NCI-H510A (cell line): Measurements from ENCODE around the gene TUB.

Experiments used
- DNase-seq: peaks from one replicate; lab custom pipeline; 2025; lab: John Stamatoyannopoulos, UW

TUB gene

DNA sequence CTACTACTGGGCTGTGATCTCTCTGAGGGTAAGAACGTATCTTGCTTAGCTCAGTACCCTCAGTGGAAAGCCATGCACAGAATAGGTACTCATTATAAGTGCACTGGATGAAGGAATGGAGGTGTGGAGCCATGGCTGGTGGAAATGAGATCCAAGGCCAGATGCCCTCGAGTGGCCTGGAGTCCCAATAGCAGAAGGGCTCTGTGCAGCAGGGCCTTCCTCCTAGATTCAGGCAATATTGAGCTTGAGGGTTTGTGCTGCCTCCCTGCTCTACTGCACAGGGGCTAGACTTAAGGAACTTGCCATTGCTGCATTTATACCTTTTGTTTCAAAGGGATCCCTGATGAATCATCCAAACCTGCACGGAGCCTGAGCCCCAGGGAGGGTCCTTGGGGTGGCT lies 33.6 kb upstream of the TUB start:
- DNase-seq = no peak

- DNase-seq = no peak
Observed at GRCh38 chr11:8049084-8049483, 31.9 kb upstream of the TUB start.

- DNase-seq = no peak
Observed at GRCh38 chr11:8055091-8055835, 25.7 kb upstream of the TUB start.

DNA sequence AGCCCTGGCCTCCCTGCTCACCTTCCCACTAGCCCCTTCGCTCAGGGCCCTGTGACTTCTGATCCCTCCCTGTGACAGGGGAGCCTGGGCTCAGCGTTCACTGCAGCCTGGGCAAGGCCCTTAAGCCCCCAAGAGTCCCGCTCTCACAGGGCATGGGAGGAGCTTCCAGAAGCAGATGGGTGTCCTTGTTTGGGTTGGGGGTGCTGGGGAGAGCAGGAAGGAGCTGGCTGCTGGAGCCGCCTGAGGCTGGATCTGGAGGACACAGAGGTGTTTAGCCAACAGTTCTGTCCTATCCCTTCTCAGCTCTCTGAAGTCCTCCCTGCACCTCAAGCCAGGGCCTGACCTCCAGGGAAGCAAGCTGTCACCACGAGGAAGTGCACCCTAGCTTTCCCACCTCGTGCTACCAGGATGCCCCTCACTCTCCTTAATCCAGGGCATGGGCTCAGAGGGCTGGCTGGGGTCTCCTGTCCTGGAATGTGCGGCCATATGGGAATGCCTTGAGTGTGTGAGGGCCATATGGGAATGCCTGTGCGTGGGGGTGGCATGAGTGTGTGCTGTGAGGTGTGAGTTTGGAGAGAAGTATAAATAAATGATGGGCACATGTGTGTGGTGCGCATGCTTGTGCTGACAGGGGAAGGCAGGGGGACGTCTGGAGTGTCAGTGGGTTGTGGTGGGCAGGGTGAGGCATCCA lies 25.0 kb upstream of the TUB start:
- no peak for DNase-seq

GRCh38 chr11:8056810-8057463 lies 24.1 kb upstream of the TUB start:
- no peak for DNase-seq

DNA sequence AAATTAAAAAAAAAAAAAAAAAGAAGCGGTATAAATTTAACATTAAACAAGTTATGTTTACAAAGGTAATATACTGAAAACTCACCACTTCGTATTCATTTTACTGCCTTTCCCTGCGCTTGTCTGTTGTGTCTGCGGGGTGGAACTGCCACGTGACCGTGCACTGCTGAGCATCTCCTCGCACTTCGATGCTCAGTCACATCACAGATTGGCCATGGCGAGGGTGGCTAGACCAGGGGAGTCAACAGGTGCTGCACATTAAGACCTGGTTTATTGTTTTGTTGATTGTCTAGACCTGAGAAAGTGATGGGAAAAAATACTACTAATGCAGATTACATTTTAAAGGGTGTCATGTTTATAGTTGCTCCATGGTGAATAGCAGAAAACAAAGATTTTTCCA lies 22.8 kb upstream of the TUB start:
- DNase-seq = no peak

- no peak for DNase-seq
Observed at GRCh38 chr11:8059030-8059429, 22.0 kb upstream of the TUB start.

GRCh38 chr11:8059571-8060011 lies 21.4 kb upstream of the TUB start:
- DNase-seq = no peak

DNA sequence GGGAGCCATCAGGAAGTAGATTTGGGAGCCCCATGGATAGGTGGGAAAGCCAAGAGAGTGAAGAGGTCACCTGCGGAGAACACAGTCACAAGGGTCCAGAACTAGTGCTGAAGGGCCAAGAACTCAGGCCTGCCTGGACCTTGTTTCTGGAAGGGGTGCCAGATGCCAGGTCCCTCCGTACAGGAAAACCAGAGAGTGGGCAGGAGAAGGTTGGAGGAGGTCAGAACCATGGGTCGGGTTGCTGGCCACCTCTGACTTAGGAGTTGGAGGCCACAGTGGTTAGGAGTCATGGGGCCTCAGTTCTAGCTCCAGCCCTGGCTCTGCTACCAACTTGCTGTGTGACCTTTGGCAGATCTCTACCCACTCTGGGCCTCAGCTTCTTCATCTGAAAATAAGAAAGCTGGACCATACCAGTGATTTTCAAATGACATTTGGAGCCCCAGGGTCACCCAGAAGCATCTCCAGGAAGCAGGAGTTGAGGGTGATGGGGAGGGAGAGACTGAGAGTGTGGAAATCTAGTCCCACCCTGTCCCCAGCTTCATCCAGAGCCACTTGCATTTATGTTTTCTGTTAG lies 20.8 kb upstream of the TUB start:
- DNase-seq = no peak

GRCh38 chr11:8060801-8061554 lies 20.0 kb upstream of the TUB start:
- no peak for DNase-seq

GRCh38 chr11:8061555-8062428 lies 19.2 kb upstream of the TUB start:
- no peak for DNase-seq

GRCh38 chr11:8062781-8063257 lies 18.2 kb upstream of the TUB start:
- DNase-seq = no peak

GRCh38 chr11:8063324-8063723 lies 17.7 kb upstream of the TUB start:
- no peak for DNase-seq

- DNase-seq = no peak
Observed at GRCh38 chr11:8065031-8065430, 16.0 kb upstream of the TUB start.

DNA sequence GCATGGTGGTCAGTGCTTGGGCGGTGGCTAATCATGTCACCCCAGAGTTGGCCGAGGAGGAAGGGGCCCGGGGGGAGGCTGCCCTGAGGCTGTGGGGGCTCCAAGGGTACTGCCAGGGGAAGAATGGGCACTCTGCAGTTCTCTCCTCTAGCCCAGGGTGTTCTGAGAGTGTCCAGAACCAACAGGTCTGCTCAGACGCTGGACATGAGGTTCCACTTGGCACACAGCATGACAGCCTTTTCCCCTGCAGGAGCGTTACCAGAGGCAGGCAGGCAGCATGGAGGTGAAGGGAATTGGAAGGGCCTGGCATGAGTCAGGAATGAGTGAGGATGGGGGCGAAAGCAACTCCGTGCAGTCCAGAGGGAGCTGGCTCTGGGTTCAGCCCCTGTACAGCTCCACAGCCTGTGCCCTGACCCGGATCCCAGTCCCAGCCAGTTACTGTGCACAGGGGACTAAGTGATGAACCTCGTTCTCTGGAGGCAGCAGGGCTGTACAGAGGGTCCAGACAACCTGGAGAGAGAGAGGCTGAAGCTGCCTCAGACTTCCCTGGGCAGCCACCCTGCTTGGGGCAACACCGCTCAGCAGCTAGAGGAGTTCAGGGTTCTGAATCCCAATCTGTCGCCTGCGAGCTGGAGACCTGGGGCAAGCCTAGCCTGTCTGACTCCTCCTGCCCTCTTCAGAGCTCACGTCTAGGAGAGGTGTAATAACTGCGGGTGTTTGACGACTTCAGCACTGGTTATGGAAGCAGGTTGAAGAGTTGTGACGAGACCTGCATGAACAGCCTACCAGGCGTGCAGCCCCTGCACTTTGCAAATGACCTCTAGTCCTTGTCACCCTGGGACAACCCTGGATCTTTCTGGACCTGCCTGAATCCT lies 14.7 kb upstream of the TUB start:
- DNase-seq = no peak

- no peak for DNase-seq
Observed at GRCh38 chr11:8066911-8067455, 14.0 kb upstream of the TUB start.

GRCh38 chr11:8067567-8067928 lies 13.5 kb upstream of the TUB start:
- no peak for DNase-seq

DNA sequence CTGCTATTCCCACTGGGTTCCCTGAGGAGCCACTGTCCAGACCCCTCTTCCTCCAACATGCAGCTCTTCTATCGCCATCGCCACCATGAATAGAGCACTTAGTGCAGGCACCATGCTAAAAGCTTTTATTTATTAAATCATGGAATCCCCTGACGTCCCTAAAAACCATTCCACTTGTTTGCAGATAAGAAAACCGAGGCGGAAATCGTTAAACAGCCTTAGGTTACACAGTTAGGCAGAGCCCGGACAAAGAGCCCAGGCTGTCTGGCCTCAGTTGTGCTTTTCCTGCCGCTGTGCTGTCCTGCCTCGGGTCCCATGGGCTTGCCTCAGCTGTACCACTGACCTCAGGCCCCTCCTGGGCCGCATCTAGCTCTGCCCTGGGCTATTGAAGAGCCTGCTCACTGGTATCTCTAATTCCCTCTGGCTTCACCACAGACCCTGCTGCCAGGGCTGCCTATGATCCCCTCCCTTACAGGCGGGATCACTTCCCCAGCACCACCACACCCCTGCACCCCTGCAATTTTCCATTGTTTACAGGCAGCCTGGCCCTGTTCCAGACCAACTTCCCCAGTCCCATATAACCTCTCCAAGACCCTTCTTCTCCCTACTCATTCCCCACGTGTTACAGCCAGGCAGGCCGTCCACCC lies 13.0 kb upstream of the TUB start:
- DNase-seq = no peak

DNA sequence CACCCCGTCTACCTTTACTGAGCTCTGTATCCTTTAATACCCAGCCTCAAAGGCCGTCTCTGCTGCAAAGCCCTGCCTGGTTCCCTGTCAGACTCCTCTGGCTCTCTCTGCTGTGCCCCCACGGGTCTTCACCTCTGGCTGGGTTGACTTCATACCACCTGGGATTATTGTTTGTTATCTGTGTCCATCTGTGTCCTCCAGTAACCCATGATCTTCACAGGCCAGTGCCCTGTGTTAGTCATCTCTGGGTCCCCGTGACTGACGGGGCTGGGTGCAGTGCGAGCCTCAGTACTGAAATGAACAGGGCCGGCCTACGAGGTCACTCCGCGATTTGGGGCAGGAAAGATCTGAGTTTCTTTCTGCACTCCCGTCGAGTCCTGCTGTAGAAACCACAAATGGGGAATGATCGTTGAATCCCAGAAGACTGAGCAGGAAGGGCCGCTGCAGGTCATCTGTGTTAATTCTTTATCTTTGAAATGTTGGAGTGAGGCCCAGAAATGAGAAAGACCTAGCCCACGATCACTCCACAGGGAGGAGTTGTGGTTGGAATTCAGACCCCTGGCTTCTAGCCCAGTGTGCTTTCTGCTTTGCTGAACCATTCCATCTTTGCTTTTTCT lies 12.3 kb upstream of the TUB start:
- DNase-seq = no peak
